Activated T-cell treated with anti-CD3 and anti-CD28 coated beads for 24 hours (primary cell): ENCODE measurements around the gene ZNHIT1.

Source experiments
- DNase-seq: peaks from one replicate; pipeline ENCODE4 v3.0.0-alpha.2; 2020; ENCODE audit warnings: low read depth

ZNHIT1 gene

DNA sequence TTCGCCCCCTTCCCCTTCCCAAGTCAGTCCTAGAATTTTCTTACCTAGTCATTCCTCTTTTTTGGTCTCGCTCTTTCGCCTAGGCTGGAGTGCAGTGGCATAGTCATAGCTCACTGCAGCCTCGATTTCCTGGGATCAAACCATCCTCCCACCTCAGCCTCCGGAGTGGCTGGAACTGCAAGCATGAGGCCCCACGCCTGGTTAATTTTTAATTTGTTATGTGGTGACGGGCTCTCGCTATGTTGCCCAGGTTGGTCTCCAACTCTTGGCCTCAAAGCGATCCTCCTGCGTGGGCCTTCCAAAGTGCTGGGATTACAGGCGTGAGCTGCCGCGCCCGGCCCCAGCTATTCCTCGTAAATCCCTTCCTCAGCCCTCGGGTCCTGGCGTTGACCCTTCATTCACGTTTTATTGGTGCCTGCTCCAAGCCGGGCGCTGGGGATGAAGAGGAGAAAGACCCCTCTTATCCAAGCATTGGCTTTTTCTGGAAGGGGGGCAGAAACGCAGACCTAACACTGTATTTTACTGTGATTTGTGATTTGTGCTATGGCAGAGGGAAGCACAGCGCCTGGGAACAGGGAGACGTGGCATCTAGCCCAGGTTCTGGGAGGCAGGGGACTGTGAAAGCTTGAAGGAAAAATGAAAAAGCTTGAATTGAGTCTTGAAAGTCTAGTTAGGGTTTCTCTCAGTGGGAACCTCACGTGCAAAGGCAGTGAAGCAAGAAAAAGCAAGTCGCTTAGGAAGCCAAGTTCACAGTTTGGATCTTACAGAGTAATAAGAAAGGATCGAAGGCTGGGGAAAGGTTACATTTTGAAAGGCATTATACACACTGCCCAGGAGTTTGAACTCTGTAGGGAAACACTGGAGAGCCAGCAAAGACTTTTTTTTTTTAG is 516 bp downstream of the ZNHIT1 start:
- DNase-seq = no peak

DNA sequence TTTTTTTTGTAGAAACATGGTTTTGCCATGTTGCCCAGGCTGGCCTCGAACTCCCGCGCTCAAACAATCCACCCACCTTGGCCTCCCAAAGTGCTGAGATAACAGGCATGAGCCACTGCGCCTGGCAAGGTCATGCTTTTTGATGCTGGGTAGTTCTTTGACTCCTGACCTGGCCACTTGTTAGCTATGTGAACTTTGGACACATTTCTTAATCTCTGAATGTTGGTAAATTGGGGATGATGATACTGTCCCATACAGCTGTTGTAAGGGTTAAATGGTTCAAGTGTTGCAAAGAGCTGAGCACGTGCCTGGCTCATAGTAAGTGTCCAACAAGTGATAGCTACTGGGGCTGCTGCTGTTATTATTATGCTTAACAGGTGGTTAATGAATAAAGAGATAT is 2.3 kb downstream of the ZNHIT1 start:
- DNase-seq = no peak

DNA sequence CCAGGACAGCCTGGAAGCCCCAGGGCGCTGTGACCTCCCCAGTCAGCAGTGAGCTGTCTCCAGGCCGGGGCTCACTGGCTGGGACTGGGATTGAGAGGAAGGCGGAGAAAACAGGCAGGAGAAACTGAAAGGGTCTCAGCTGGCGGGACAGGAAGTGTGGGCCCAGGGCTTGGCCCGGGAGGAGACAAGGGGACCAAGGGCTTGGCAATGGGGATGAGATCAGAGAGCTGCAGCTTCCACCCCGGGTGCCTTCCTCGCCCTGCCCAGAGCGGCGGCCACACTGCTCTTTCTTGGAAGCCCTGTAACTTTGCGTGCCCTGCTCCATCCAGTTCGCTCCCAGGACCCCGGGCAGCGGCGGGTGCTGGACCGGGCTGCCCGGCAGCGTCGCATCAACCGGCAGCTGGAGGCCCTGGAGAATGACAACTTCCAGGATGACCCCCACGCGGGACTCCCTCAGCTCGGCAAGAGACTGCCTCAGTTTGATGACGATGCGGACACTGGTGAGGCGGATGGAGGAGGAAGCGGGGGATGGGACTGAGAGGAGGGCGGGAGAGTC is 4.4 kb downstream of the ZNHIT1 start:
- no peak for DNase-seq

DNA sequence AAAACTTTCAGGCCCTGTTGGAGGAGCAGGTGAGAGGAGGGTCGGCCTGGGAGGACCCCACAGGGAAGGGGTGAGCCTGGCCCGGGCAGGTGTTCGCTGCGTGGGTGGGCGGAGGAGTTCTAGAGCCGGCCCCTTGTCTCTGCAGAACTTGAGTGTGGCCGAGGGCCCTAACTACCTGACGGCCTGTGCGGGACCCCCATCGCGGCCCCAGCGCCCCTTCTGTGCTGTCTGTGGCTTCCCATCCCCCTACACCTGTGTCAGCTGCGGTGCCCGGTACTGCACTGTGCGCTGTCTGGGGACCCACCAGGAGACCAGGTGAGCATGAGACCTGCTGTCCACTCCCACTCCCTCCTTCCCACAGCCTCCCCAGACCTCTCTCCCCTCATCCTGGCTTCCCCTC is 5.6 kb downstream of the ZNHIT1 start:
- no peak for DNase-seq

DNA sequence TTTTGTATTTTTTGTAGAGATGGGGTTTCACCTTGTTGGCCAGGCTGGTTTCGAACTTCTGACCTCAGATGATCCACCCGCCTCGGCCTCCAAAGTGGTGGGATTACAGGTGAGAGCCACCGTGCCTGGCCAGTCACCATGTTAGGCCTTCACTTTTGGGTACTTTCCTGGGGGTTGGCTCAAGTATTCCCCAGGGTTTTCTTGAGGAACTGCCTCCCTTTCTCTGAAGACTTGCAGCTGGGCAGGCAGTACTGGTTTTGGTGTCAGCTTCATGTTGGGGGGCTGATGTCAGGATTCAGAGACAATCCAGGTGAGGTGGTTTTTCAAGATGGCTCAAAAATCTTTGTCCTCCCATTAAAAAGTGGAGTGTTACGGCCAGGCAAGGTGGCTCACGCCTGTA is 7.7 kb downstream of the ZNHIT1 start:
- DNase-seq = no peak

DNA sequence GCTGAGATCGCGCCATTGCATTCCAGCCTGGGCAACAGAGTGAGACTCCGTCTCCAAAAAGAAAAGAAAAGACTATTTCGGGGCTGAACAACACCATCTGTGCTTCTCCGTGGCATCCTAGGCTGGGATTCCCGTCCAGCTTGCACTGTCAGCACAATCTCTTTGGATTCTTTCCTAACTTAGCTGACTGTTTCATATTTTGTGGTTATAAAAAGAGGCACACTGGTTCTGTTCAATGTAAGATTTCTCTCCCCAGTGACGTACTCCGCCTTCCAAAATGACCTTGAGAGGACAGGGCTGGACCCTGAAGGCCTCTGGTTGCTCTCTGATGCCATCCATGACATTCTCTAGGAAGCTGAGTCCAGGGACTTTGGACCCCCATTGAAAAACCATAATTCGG is 8.8 kb downstream of the ZNHIT1 start:
- DNase-seq = no peak

DNA sequence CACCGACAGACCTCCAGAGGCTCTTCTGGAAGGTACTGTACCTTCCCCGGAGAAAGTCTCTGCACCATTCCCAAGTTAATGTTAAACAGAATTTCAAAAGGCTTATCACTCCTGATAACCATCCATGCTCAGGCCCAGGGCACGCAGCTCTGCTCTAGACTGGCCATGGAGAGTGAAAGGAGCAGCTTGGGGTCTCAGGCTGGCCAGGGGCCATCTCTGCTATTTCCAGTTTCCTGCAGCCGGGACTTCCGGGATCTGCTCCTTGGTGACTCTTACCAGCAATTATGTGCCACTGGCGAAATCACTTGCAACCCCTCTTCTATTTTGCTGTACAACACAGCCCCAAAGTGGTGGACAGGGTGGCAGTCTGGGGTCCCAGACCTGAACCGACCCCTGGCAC is 13.7 kb downstream of the ZNHIT1 start:
- no peak for DNase-seq

DNA sequence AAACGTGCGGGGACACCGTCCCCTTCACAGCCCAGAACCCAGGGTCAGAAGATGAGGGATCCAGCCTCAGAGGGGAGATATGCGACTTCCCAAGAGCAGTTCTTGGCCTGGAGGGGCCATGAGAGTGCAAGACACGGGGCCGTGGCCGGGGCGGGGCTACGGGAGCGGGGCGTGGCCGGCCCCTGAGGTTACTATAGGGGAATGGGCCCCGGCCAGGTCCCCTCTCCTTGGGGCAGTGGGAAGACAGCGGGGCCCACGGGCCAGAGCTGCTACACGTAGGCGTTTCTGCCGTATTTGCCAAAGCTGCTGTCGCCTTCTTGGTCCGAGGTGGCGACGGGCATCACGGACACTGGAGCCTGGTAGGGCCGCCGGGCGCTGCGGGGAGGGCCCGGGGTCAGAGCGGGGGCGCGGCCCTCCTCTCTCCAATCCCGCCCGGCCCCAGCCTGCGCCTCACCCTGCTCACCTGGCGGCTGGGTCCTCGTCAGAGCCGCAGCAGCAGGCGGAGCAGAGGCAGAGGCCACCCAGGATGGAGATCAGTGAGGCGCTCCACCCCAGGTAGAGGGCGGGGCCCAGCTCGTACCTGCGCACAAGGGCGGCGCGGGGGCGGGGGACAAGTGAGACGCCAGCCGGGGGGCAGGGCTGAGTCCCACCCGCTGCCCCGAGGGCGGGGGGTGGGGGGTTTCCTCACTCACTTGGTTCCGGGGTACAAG is 14.3 kb downstream of the ZNHIT1 start:
- DNase-seq = no peak

DNA sequence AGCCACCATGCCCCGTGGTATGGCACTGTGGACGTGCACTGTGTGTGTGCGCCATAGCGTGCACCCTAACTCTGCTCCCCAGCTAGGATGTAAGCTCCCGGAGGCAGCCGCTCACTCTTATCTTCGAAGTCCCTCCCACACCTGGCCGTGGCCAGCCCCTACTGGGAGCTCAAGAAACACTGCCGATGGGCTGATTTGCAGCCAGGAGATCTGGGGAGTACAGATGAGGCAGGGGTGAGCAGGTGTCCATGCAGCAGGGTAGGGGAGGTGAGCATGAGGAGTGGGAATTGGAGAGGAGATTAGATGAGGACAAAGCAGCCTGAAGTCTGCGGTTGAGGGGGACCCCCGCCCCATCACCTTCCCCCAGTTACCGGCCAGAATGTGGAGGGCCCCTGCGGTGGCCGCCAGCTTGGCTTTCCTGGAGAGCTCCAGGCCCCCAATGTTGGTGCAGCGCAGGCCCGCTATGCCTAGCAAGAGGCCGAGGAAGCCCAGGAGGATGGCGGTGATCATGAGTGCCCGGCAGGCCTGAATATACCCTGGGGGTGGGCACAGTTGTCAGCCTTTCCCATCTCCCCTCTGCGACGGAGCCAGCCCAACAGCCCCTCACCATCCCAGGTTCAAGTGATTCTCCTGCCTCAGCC is 16.1 kb downstream of the ZNHIT1 start:
- DNase-seq = no peak

DNA sequence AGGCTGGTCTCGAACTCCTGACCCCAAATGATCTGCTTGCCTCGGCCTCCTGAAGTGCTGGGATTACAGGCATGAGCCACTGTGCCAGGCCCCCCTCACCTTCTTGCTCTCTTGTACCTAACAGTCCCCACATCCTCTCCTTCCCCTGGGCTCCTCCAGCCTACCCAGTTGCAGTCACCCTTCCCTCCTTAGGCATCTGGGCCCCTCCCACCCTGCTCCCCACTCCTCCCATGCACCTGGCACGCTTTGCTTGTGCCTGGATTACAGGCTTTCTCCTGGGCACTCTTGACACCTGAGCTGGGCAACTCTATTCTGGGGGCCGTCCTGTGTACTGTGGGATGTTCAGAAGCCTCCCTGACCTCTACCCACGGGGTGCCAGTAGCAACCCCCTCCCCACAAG is 16.7 kb downstream of the ZNHIT1 start:
- DNase-seq = no peak

DNA sequence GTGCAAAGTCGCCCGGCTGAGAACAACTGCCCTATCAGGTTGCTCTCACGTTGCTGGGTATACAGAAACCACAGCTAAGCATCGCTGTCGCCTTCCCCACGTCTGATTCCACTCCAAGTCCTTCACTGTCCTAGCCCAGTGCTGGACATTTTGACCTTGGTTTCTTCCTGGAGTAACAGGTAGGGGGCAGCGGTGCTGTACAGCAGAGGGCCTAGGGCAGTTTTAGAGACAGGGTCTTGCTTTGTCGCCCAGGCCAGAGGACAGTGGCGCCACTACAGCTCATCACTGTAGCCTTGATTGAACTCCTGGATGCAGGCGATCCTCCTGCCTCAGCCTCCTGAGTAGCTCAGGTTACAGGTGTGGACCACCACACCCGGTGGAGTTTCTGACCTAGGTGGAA is 17.1 kb downstream of the ZNHIT1 start:
- DNase-seq = no peak

DNA sequence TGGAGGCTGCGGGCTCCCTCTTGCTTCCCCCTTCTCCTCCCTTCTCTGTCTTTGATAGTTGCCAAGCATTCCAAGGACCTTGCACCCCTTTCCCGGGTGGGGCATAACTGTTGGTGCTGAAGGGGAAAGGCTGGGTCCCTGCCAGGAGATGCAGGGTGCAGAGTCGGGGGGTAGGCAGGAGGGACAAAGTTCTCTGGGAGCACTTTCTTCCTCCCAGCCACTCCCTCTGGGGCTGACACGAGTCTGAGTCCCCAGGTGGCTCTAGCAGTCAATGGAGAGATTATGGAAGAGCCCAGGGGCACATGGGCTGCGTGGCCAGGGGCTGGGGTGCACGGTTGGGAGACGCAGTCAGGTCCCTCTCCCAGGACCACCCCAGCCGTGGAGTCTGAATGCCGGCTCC is 17.6 kb downstream of the ZNHIT1 start:
- no peak for DNase-seq

DNA sequence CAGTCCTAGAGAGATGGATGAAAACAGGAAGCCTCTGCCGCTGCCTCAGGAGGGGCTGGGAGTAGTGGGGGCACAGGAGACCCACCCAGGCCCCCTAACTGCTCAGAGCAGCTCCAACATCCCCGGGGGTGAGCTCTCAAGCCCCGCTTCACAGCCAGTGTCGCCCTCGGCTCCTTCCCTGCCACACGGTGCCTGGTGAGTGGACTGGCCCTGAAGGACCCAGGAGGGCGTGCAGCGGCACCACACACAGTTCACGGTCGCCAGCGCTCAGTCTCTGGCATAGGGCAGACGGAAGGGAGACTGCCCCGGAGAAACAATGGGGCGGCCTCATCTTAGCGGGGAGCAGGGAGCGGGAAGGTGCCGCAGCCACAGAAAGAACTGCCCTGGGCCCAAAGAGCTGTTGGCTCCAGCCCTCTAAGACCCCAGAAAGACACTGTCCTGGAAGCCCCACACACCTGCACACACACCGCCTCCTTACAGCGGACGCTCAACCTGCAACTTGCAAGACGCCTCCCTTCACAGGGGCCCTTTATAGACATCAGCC is 18.4 kb downstream of the ZNHIT1 start:
- no peak for DNase-seq

DNA sequence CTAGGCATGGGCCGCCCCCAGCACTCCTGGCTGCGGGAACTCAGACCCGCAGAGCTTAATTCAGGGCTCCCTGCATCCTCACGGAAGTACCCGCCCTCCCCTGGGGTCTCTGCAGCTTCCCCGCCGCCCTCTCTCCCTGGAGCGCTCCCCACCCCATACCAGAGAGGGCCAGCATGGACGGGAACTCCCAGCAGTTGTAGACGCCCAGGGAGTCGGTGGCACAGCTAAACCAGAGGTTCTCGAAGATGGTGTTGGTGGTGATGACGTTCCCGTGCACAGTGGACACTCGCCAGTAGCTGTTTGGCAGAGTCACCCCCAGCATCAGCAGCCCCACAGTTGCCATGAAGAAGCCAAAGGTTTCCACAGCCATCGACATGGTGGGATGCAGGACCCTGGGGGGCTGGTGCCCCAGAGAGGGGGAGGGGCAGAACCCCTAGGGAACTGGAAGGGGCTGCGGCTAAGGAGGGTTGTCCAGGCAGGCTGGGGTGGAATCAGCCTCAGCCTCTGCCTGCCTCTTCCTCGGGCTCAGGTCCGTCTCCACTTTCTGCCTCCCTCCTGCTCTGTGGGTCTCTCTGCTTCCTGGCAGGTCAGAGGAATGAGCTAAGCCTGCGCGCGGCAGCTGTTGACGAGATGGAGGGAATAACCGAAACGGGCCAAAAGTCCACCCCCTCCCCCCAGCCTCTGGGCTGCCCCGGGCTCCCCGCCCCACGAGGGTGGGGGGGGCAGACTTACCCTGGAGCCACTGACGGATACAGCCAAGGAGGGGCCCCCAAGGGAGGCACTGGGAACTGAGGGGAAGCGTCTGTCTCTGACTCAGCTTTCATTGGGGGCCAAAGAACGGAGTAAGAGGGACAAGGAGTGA is 19.5 kb downstream of the ZNHIT1 start, which contains the start of gene CLDN15:
Gene CLDN15, minus strand, starts transcription at position 597 of the 862 bp plus-strand sequence. Its CDS starts 221 bp downstream, at position 376.
- no peak for DNase-seq

DNA sequence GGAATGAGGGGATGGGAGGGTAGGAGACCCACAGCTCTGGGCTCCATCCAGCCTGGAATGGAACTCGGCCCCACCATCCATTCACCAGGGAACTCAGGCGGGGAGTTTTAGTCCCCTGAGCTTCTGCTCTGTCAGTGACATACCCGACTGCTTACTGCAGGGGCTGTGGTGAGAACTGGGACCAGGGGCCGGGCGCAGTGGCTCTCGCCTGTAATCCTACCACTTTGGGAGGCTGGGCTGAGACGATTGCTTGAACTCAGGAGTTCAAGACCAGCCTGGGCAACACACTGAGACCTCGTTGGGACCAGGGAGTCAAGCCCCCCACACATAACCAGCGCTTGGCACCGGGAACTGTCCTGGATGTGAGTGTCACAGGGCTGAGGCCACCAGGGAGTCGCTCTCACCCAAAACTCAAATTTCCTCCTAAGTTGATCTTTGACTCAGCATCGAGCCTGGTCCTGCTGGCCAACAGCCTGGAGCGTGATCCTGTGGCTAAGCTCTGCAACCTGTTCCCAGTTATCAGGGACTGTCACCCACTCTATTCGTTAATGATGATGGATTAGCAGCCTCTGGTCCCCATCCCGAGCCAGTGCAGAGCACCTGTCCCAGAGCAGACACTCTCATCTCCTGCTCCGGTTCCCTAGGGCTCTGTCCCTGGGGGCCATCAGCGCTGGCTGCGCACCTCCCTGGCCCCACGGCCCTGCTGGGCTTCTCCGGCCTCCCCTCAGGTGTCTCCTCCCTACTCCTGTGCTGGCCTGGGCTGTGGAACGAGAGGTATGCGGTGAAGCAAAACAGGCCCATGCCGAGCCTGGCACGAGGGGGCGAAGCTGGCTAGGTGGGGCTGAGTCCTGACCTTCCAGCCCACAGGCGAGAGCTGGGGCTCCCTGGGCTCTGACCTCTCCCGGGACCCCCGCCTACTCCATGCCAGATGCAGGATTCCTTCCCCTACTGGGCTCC is 20.5 kb downstream of the ZNHIT1 start:
- DNase-seq = no peak

DNA sequence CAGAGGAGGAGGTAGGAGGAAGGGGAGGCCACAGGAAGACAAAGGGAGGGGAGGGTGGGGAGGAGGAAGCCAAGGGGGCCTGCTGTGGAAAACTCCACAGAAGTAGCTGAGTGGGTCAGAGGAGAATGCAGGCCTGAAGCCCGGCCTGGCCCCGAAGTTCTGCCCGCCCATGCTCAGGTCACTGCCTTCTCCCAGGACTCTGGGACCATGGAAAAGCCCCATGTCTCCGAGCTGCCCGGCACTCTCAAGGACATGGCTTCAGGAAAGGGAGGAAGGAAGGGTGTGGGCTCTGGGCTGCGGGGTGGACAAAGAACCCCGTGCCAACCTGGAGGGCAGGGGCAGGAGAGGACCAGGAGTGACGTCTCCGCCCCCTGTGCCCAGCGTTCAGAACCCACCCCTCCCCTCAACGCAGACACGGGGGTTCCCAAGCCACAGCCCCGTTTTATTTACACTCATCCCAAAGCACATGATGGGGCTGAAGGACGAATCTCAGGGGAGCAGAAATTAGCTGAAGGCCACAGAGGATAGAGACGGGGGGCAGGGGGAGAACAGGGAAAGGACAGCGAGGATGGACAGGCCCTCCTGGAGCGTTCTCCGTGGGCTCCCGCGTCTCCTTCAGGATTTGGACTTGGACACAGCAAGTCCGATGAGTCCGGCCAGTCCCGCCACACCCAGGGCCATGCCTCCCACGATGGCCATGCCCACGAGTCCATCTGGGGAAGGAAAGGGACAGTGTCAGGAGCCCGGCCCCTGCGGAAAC is 21.4 kb downstream of the ZNHIT1 start:
- DNase-seq = no peak

DNA sequence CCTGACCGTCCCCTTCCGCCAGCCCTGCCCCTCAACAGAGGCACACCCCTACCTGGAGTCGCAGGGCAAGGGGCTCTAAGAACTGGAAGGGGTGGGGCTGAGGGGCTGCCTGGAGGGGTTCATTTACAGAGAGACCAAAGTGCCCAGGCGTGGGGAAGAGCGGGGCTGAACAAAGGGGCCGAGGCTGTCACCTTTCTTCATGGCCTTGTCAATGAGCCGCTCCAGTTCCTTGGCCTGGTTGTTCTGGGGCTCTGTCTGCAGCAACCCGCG is 21.9 kb downstream of the ZNHIT1 start:
- DNase-seq = no peak

DNA sequence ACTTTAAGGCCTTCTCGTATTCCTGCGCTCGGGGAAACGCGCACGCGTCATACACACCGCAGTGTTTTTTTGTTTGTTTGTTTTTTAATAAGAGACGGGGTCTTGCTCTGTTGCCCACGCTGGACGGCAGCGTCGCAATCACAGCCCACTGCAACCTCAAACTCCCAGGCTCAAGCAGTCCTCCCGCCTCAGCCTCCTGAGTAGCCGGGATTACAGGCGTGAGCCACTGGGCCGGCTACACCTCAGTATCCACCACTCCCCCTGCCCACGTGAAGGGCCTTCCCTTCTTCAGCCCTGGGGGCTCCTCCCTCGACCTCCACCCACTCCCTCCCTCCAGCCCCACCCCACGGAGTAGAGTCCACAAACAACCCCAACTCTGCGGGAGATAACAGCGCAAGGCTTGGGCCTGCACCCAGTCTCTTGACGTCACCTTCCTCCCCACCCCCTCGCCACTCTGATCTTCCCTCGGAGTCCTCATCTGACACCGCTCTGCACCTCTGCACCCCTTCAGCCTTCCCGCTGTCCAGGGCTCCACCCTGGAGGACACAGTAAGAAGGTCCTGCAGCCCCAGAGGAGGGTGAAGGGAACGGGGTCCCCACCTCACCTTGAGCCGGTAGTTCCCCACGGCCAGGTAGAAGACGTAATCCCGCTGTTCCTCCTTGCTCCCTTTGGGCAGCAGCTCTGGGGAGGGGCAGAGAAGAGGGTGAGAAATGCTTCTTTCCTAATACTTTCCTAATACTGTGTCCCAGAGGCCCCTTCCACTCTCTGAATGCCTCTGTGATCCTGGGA is 22.5 kb downstream of the ZNHIT1 start:
- DNase-seq = no peak

DNA sequence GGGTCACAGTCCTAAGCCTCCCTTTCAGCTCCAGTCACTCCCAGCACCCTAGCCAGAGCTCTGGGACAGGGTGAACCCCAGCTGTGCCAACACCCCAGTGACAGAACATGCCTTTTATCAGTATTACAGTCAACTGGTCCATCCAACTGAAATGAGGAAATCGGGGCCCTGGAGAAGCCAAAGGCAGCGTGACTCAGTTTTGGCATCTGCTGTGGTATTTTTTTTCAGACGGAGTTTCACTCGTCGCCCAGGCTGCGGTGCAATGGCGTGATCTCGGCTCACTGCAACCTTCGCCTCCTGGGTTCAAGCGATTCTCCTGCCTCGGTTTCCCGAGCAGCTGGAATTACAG is 23.0 kb downstream of the ZNHIT1 start:
- no peak for DNase-seq
